ENCODE measurements around the gene B4GALT1.
"Not testable (repeated sequence)": the region's sequence is repeated elsewhere in the genome, so short reads cannot be mapped to it uniquely, and the experiment has no call there.

B4GALT1 gene

DNA sequence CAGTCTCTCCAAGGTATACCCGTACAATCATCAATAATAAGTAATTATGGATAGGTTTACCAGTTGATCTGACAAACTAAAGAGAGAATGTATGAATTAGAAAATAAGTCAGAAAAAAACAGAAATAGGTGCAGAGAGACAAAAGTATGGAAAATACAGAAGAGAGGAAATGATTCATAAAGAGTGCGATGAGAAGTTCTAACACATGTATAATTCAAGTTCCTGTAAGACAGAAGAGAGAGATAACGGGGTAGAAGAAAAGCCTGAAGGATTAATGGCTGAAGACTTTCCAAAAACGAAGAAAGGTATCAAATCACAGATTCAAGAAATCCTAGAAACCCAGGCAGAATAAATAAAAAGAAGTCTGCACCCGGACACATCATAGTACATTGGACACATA lies 74.5 kb downstream of the B4GALT1 start:
- FAIRE-seq (no peak), DNase-seq (ENCODE audit: insufficient read length, low spot score) (no peak)
- TF ChIP-seq, protein P1, sequence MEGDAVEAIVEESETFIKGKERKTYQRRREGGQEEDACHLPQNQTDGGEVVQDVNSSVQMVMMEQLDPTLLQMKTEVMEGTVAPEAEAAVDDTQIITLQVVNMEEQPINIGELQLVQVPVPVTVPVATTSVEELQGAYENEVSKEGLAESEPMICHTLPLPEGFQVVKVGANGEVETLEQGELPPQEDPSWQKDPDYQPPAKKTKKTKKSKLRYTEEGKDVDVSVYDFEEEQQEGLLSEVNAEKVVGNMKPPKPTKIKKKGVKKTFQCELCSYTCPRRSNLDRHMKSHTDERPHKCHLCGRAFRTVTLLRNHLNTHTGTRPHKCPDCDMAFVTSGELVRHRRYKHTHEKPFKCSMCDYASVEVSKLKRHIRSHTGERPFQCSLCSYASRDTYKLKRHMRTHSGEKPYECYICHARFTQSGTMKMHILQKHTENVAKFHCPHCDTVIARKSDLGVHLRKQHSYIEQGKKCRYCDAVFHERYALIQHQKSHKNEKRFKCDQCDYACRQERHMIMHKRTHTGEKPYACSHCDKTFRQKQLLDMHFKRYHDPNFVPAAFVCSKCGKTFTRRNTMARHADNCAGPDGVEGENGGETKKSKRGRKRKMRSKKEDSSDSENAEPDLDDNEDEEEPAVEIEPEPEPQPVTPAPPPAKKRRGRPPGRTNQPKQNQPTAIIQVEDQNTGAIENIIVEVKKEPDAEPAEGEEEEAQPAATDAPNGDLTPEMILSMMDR (IDR thresholded peaks at IDR 0.05; ENCODE audit: insufficient read depth, missing control alignments), result no peak

DNA sequence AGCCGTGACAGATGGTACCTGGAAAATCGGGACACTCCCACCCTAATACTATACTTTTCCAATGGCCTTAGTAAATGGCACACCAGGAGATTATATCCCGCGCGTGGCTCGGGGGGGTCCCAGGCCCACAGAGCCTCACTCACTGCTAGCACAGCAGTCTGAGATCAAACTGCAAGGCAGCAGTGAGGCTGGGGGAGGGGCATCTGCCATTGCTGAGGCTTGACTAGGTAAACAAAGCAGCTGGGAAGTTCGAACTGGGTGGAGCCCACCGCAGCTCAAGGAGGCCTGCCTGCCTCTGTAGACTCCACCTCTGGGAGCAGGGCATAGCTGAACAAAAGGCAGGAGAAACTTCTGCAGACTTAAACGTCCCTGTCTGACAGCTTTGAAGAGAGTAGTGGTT lies 81.5 kb downstream of the B4GALT1 start:
- FAIRE-seq; DNase-seq (ENCODE audit: insufficient read length, low spot score): not testable (repeated sequence)

DNA sequence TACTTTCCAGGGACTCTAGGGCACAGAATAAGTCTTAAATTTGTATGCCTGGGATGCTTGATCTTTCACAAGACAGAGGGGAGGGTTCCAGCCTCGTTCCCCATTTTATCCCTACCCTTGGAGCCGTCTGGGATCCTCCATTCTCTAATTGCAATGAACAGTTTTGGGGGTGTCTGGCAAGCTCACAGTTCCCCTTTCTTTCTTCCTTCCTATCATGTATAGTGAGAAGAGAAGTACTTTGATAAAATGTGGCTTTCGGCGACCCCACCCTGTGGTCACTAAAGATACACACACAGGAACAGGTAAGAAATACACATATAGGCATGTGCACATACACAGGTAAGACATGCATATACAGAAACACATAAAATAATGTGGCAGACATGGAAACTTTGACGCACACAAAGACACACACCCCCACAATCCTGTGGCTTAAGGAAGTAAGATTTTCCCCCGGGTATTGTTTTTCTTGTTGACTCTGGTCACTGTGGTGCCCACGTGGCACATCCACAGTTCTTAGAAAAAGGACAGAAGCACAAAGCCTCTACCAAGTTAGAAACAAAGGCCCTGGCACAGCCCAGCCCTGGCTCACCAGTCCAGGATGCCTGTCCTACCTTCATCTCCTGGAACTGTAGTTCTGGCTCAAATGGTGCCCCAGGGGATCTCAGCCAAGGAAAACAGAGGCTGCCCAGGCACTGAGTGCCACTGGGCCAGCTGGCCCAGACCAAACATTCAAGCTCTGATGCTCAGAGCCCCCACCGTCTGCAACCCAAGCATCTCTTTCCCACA lies 84.4 kb downstream of the B4GALT1 start:
- DNase-seq (ENCODE audit: insufficient read length, low spot score) (no peak), FAIRE-seq (no peak)
- TF ChIP-seq, protein P1 (IDR thresholded peaks at IDR 0.05; ENCODE audit: insufficient read depth, missing control alignments), result no peak

- DNase-seq (ENCODE audit: insufficient read length, low spot score), result no peak
- no peak for FAIRE-seq
- TF ChIP-seq, protein P1 (IDR thresholded peaks at IDR 0.05; ENCODE audit: insufficient read depth, missing control alignments), result no peak
These were observed 85.0 kb downstream of the B4GALT1 start for GRCh38 chr9:33082128-33082527.

GRCh38 chr9:33081128-33081851 lies 85.8 kb downstream of the B4GALT1 start:
- no peak for FAIRE-seq
- TF ChIP-seq, protein P1 (IDR thresholded peaks at IDR 0.05; ENCODE audit: insufficient read depth, missing control alignments), result peak; percentile 84

GRCh38 chr9:33080534-33080933 lies 86.6 kb downstream of the B4GALT1 start:
- DNase-seq (ENCODE audit: insufficient read length, low spot score) (no peak), FAIRE-seq (no peak)
- TF ChIP-seq, protein P1 (IDR thresholded peaks at IDR 0.05; ENCODE audit: insufficient read depth, missing control alignments), result no peak

More at GRCh38 chr9:33081128-33081851, 85.8 kb downstream of the B4GALT1 start:
- DNase-seq (ENCODE audit: insufficient read length, low spot score), result peak; percentile 72

DNA sequence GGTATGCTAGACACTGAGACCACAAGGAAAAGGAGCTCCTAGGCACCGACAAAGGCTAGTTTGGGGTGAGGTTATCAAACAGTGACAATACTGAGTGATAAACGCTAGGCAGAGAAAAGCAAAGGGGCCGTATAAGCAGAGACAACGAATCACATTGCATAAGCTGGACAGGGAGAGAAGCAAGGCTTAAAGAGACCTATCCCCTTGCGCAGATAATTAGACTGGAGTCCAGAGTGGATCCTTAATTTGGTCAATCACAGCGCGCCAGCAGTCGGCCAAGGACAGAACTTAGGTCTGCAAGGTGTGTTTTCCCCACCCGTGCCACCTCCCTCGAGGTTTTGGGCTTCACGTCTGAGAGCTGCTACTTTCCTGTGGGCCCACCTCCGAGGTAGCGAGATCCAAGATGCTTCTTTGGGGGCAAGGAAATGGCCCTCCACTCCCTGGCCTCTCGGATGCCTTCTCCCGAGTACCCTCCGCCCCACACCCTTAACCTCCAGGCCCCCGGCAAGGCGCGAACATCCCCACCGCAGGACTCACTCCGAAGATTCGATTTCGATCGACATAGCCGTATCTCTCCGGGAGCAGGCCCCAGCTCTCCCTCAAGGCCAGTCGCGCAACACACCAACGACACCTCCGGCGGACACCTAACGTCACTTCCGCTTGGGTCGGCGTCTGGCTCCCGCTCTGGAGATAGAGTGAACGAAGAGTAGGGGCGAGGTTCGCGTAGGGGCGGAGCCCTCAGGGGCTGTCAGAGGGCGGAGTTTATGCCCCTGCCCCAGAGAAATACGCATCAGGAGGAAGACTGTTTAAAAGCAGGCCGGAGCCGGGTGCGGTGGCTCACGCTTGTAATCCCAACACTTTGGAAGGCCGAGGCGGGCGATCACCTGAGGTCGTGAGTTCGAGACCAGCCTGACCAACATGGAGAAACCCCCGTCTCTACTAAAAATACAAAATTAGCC lies 90.8 kb downstream of the B4GALT1 start, which contains the start of gene SMU1:
Gene SMU1, minus strand, starts transcription at position 629 of the 959 bp plus-strand sequence. Its CDS starts 66 bp downstream, at position 563.
- DNase-seq (ENCODE audit: insufficient read length, low spot score) (peak; percentile 84), FAIRE-seq (no peak)
- TF ChIP-seq, protein P1 (IDR thresholded peaks at IDR 0.05; ENCODE audit: insufficient read depth, missing control alignments), result no peak
